ENCODE results near the gene ZNF322. TPM values are rescaled to one million over a fixed set of nuclear protein-coding genes. Genes with fewer than 3 reads are reported as not detected.

ZNF322 gene
- total RNA-seq, 2 donors from 2014 or later: 3.1 to 4.4 TPM

- peaks cover 10% of the 10 kb centered on the region for H3K4me1 Mint-ChIP-seq
- no peak overlapping the region for H3K27ac Mint-ChIP-seq
- H3K36me3 Mint-ChIP-seq (ENCODE audit: low read depth): peaks cover 9% of the 10 kb centered on the region
- H3K27me3 Mint-ChIP-seq: no peaks in the 10 kb centered on the region
- no peak overlapping the region for H3K4me3 Mint-ChIP-seq
- DNase-seq (no peak), ATAC-seq (no peak)
- H3K9me3 ChIP-seq (ENCODE audit: control insufficient read depth, low read length, poor library complexity, severe bottlenecking): no peaks in the 10 kb centered on the region
These were observed 6.5 kb downstream of the ZNF322 start for GRCh38 chr6:26653007-26653406.

GRCh38 chr6:26651133-26651781, 8.3 kb downstream of the ZNF322 start:
- no peaks in the 10 kb centered on the region for H3K9me3 ChIP-seq (ENCODE audit: control insufficient read depth, low read length, poor library complexity, severe bottlenecking)
- no peak overlapping the region for H3K27ac Mint-ChIP-seq
- DNase-seq: no peak
- H3K4me1 Mint-ChIP-seq: peaks cover 2% of the 10 kb centered on the region
- no peak overlapping the region for H3K4me3 Mint-ChIP-seq
- H3K27me3 Mint-ChIP-seq: no peaks in the 10 kb centered on the region
- peaks cover 6% of the 10 kb centered on the region for H3K36me3 Mint-ChIP-seq (ENCODE audit: low read depth)
- no peak for ATAC-seq

GRCh38 chr6:26646074-26646473, 13.5 kb downstream of the ZNF322 start:
- H3K27me3 Mint-ChIP-seq: no peaks in the 10 kb centered on the region
- DNase-seq: no peak
- no peaks in the 10 kb centered on the region for H3K4me1 Mint-ChIP-seq
- H3K4me3 Mint-ChIP-seq: no peak overlapping the region
- H3K9me3 ChIP-seq (ENCODE audit: control insufficient read depth, low read length, poor library complexity, severe bottlenecking): no peaks in the 10 kb centered on the region
- ATAC-seq: no peak
- no peak overlapping the region for H3K27ac Mint-ChIP-seq
- H3K36me3 Mint-ChIP-seq (ENCODE audit: low read depth): peaks cover 17% of the 10 kb centered on the region

GRCh38 chr6:26640806-26641205, 18.7 kb downstream of the ZNF322 start:
- H3K27me3 Mint-ChIP-seq: no peaks in the 10 kb centered on the region
- H3K9me3 ChIP-seq (ENCODE audit: control insufficient read depth, low read length, poor library complexity, severe bottlenecking): peaks cover 14% of the 10 kb centered on the region
- ATAC-seq (no peak), DNase-seq (no peak)
- H3K4me1 Mint-ChIP-seq: no peaks in the 10 kb centered on the region
- H3K27ac Mint-ChIP-seq: no peak overlapping the region
- H3K4me3 Mint-ChIP-seq: no peak overlapping the region
- H3K36me3 Mint-ChIP-seq (ENCODE audit: low read depth): peaks cover 20% of the 10 kb centered on the region

GRCh38 chr6:26629359-26629758, 30.2 kb downstream of the ZNF322 start:
- Mint-ChIP-seq H3K4me1 (no peaks in the 10 kb centered on the region), H3K36me3 (ENCODE audit: low read depth) (no peaks in the 10 kb centered on the region), H3K4me3 (no peak overlapping the region), H3K27ac (no peak overlapping the region), H3K27me3 (no peaks in the 10 kb centered on the region)
- ATAC-seq: no peak
- DNase-seq: no peak
- peaks cover 3% of the 10 kb centered on the region for H3K9me3 ChIP-seq (ENCODE audit: control insufficient read depth, low read length, poor library complexity, severe bottlenecking)

GRCh38 chr6:26627843-26628242, 31.7 kb downstream of the ZNF322 start:
- no peak overlapping the region for H3K27ac Mint-ChIP-seq
- peaks cover 3% of the 10 kb centered on the region for H3K9me3 ChIP-seq (ENCODE audit: control insufficient read depth, low read length, poor library complexity, severe bottlenecking)
- DNase-seq: no peak
- H3K36me3 Mint-ChIP-seq (ENCODE audit: low read depth): no peaks in the 10 kb centered on the region
- no peaks in the 10 kb centered on the region for H3K27me3 Mint-ChIP-seq
- no peak overlapping the region for H3K4me3 Mint-ChIP-seq
- H3K4me1 Mint-ChIP-seq: no peaks in the 10 kb centered on the region
- no peak for ATAC-seq

- ATAC-seq: no peak
- no peak overlapping the region for H3K27ac Mint-ChIP-seq
- H3K4me3 Mint-ChIP-seq: no peak overlapping the region
- DNase-seq: no peak
- no peaks in the 10 kb centered on the region for H3K27me3 Mint-ChIP-seq
- H3K36me3 Mint-ChIP-seq (ENCODE audit: low read depth): no peaks in the 10 kb centered on the region
- H3K4me1 Mint-ChIP-seq: no peaks in the 10 kb centered on the region
- H3K9me3 ChIP-seq (ENCODE audit: control insufficient read depth, low read length, poor library complexity, severe bottlenecking): peaks cover 3% of the 10 kb centered on the region
These were observed 35.0 kb downstream of the ZNF322 start for GRCh38 chr6:26624557-26624956.

GRCh38 chr6:26623339-26623859, 36.1 kb downstream of the ZNF322 start:
- Mint-ChIP-seq H3K27me3 (no peaks in the 10 kb centered on the region), H3K4me1 (no peaks in the 10 kb centered on the region), H3K4me3 (no peak overlapping the region), H3K27ac (no peak overlapping the region), H3K36me3 (ENCODE audit: low read depth) (no peaks in the 10 kb centered on the region)
- no peak for DNase-seq
- H3K9me3 ChIP-seq (ENCODE audit: control insufficient read depth, low read length, poor library complexity, severe bottlenecking): peaks cover 3% of the 10 kb centered on the region
- no peak for ATAC-seq

- peak overlapping the region; percentile 79 for H3K4me3 Mint-ChIP-seq
- peak overlapping the region; percentile 79 for H3K27ac Mint-ChIP-seq
- ATAC-seq (peak; percentile 44), DNase-seq (no peak)
- peaks cover 38% of the 10 kb centered on the region for H3K27me3 Mint-ChIP-seq
- H3K4me1 Mint-ChIP-seq: peaks cover 9% of the 10 kb centered on the region
- no peaks in the 10 kb centered on the region for H3K9me3 ChIP-seq (ENCODE audit: control insufficient read depth, low read length, poor library complexity, severe bottlenecking)
- H3K36me3 Mint-ChIP-seq (ENCODE audit: low read depth): no peaks in the 10 kb centered on the region
These were observed 45.6 kb downstream of the ZNF322 start for GRCh38 chr6:26613689-26614683.

- H3K36me3 Mint-ChIP-seq (ENCODE audit: low read depth): no peaks in the 10 kb centered on the region
- DNase-seq (no peak), ATAC-seq (no peak)
- H3K27ac Mint-ChIP-seq: peak overlapping the region; percentile 79
- H3K4me3 Mint-ChIP-seq: peak overlapping the region; percentile 41
- H3K27me3 Mint-ChIP-seq: peaks cover 38% of the 10 kb centered on the region
- H3K9me3 ChIP-seq (ENCODE audit: control insufficient read depth, low read length, poor library complexity, severe bottlenecking): no peaks in the 10 kb centered on the region
- peaks cover 9% of the 10 kb centered on the region for H3K4me1 Mint-ChIP-seq
These were observed 46.3 kb downstream of the ZNF322 start for GRCh38 chr6:26613201-26613600.

- Mint-ChIP-seq H3K4me3 (no peak overlapping the region), H3K36me3 (ENCODE audit: low read depth) (no peaks in the 10 kb centered on the region), H3K4me1 (peaks cover 16% of the 10 kb centered on the region), H3K27ac (no peak overlapping the region), H3K27me3 (peaks cover 38% of the 10 kb centered on the region)
- DNase-seq: no peak
- ATAC-seq: no peak
- H3K9me3 ChIP-seq (ENCODE audit: control insufficient read depth, low read length, poor library complexity, severe bottlenecking): no peaks in the 10 kb centered on the region
These were observed 47.9 kb downstream of the ZNF322 start for GRCh38 chr6:26611599-26611998.

GRCh38 chr6:26609463-26609862, 50.1 kb downstream of the ZNF322 start:
- no peak for ATAC-seq

GRCh38 chr6:26607434-26608230, 51.9 kb downstream of the ZNF322 start:
- H3K27ac Mint-ChIP-seq: no peak overlapping the region
- H3K4me3 Mint-ChIP-seq: peak overlapping the region; percentile 75
- H3K36me3 Mint-ChIP-seq (ENCODE audit: low read depth): no peaks in the 10 kb centered on the region

More at GRCh38 chr6:26609463-26609862, 50.1 kb downstream of the ZNF322 start:
- peaks cover 16% of the 10 kb centered on the region for H3K4me1 Mint-ChIP-seq
- peaks cover 23% of the 10 kb centered on the region for H3K27me3 Mint-ChIP-seq
- DNase-seq: no peak
- H3K27ac Mint-ChIP-seq: no peak overlapping the region
- no peaks in the 10 kb centered on the region for H3K9me3 ChIP-seq (ENCODE audit: control insufficient read depth, low read length, poor library complexity, severe bottlenecking)
- no peaks in the 10 kb centered on the region for H3K36me3 Mint-ChIP-seq (ENCODE audit: low read depth)
- no peak overlapping the region for H3K4me3 Mint-ChIP-seq

More at GRCh38 chr6:26607434-26608230, 51.9 kb downstream of the ZNF322 start:
- peaks cover 9% of the 10 kb centered on the region for H3K4me1 Mint-ChIP-seq
- peak; percentile 99 for ATAC-seq
- peaks cover 5% of the 10 kb centered on the region for H3K27me3 Mint-ChIP-seq
- DNase-seq: peak in 1 of 3 donors; percentile 50
- H3K9me3 ChIP-seq (ENCODE audit: control insufficient read depth, low read length, poor library complexity, severe bottlenecking): no peaks in the 10 kb centered on the region
